T47D (cell line): ENCODE measurements around the gene PPFIBP1.
A peak's percentile ranks its signal among the peaks of the same experiment; 100 is the strongest.

Experiments used
- DNase-seq, 2 experiments: peaks; one replicate each; pipeline versions ENCODE4 v3.0.0 to v3.0.0-alpha.2; 2011 to 2012; ENCODE audit warnings: low read depth in 1 of 2, low spot score in 1 of 2
- JUND ChIP-seq: IDR thresholded peaks from 2 replicates; pipeline ENCODE4 v1.6.1; 2012; ENCODE audit warnings: low read depth
- in situ Hi-C: cut with HindIII; loops from 2 replicates; pipeline ENCODE4 v1.10.0; 2016; ENCODE audit warnings: low sequenced_read_pairs, low pct_unique_long_range_greater_than_20kb

The PPFIBP1 gene

GRCh38 chr12:27604431-27604830, 80.4 kb downstream of the PPFIBP1 start:
- no peak for DNase-seq
- in situ Hi-C loops = no loop called here
- TF ChIP-seq JUND = no peak

- TF ChIP-seq JUND = no peak
- in situ Hi-C loops = no loop called here
- no peak for DNase-seq
Observed at GRCh38 chr12:27606986-27607385, 83.0 kb downstream of the PPFIBP1 start.

DNA sequence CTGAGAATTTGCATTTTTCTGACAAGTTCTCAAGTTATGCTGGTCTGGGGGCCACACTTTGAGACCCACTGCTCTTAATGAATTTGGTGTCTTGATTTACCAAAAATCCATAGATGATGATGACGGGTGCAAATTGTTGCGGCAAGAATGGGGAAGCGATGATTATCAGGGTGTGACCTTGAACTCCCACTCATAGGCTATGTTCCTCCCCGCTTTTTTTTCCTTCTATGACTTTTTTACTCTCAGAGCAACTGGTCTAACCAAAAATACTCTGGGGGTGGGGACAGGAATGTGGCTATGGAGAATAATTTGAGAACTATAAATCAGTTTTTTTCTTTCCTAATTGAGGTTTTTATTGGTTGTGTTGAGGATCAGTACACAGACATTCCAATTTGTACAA, 83.6 kb downstream of the PPFIBP1 start:
- DNase-seq = no peak
- TF ChIP-seq JUND = no peak
- in situ Hi-C loops = no loop called here

GRCh38 chr12:27608890-27609289, 84.9 kb downstream of the PPFIBP1 start:
- in situ Hi-C loops = no loop called here
- TF ChIP-seq JUND = no peak
- DNase-seq = no peak

DNA sequence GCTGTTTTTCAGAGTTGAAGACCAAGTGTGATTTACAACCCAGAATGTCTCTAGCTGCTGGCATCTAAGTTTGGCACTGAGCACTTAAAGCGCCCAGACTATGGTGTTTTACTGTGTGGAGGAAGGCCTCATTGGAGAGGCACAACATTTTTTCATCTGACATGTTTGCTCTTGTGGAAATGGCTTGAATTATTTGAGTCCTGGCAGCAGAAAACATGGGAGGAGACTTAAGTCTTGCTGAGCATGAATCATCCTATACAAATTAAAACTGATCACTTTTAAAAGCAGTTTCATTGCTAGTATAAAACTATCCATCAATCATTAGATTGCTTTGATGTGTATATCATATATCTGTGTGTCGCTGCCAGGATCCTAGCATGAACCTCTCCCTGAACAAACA, 86.4 kb downstream of the PPFIBP1 start:
- no peak for TF ChIP-seq JUND
- in situ Hi-C loops = no loop called here
- DNase-seq = peak; percentile 4 to 48

GRCh38 chr12:27614386-27614785, 90.4 kb downstream of the PPFIBP1 start:
- in situ Hi-C loops = no loop called here
- TF ChIP-seq JUND = no peak
- DNase-seq = no peak

DNA sequence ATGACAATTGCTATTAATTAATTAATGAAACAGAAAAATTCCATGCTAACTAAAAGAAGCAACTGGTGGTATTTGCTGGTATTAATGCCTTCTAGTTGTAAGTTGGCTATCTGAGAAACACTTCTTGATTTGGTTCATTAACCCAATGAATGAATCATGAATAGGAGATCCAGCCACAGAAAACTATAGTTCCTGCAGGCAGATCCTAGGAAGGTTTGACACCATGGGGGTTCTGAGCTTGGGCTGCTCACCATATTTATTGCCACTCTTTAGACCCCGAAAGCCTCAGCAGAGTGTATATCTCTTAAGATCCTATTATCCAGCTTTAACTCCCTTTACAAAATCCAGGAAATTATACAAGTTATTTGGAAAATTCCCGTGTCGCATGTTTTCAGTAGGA, 90.9 kb downstream of the PPFIBP1 start:
- no peak for TF ChIP-seq JUND
- in situ Hi-C loops = no loop called here
- DNase-seq = no peak

DNA sequence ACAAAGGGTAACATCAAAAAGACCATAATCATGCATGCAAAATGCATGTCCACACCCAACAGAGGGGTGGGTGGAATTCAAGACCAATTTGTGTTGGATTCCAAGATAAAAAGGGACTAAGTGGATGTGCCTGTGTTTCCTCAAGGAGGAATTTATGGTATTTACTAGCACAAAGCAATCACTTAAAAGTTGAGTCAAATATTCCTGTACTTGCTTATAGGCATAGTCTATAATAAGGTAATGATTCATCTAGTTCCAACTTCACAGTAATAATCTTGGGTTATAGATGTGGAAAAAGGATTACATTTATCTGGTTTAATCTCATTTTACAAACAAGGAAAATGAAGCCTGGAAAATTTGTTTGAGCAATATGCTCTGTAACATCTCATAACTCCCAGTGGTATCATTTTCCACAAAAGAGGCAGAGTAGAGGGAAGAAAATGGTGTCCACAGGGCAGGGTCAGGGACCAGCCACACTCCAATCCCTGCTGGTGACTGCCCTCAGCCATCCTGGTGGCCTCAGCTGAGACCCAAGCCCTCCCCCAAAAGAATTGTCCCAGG, 91.4 kb downstream of the PPFIBP1 start:
- no peak for TF ChIP-seq JUND
- in situ Hi-C loops = no loop called here
- DNase-seq = no peak

DNA sequence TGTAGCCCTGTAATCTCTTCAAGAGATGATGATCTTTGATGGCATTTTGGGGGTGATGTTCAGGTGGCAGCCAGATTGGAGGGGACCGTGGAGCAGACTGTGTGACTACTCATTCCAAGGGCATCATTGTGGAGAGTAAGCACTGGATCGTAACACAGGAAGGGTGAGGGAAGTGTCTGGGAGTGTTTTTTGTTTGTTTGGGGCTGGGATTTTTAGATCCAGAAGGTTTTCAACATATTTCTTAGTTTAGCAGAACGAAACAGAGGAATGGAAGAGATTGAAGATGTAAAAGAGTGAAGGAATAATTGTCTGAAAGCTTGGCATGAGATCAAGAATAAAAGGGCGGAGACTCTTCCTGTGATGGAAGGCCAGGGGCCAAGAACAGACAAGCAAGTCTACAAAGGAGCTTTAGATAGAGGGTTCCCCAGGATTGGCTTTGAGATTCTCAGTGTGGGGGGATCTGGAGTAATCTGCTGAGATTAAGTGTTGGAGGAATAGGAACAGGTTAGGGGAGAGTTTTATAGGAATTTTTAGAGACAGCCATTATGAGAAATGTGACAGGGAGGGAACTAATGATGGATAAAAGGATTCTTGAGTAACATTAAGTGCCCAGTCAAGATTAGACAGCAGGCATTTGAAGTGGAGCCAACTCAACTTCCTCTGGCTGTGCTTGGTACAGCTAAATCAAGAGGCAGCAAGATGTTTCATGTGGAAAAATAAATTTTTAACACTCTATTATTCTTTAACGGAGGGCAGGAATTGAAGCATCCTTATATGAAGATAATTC, 92.5 kb downstream of the PPFIBP1 start:
- DNase-seq = no peak
- no peak for TF ChIP-seq JUND
- in situ Hi-C loops = no loop called here

DNA sequence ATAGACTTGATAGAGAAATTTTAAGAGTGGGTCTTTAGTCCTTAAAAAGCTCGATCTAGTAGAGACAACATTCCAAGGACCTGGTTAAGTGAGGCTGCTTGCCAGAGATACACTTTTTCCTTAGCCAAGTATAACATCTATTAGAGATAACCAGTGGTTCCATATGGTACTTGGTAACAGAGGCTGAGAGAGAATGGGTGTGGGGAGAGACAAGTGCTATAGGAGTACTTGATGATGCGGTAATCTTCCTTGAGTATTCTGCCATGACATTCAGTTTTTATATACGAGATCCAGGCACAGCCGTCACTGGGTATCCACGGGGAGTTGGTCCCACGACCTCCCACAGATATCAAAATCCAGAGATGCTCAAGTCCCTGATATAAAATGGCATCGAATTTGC, 94.8 kb downstream of the PPFIBP1 start:
- DNase-seq = no peak
- TF ChIP-seq JUND = no peak
- in situ Hi-C loops = no loop called here

- in situ Hi-C loops = no loop called here
- no peak for DNase-seq
- no peak for TF ChIP-seq JUND
Observed at GRCh38 chr12:27619308-27619707, 95.3 kb downstream of the PPFIBP1 start.

DNA sequence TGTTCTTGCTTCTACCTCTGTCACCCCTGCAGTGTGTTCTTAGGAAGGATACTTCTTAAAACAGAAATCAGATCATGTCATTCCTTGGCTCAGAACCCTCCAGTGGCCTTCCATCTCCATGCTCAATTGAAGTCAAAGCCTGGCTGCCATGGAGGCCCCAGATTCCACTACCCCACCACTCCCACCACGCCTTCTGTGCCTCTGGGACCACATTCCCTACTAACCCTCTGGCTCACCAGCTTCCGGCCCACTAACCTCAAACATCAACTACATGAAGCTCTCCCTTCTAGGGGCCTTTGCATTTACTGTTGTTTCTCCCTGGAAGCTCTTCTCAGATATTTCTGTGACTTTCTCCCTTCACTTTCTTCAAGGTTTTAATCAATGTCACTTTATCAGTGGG, 96.1 kb downstream of the PPFIBP1 start:
- TF ChIP-seq JUND = no peak
- in situ Hi-C loops = no loop called here
- no peak for DNase-seq

GRCh38 chr12:27622436-27623195, 98.6 kb downstream of the PPFIBP1 start:
- TF ChIP-seq JUND = no peak
- no peak for DNase-seq
- in situ Hi-C loops = no loop called here
